ENCODE measurements around the gene POLE.
A peak's percentile ranks its signal among the peaks of the same experiment; 100 is the strongest.

POLE gene

DNA sequence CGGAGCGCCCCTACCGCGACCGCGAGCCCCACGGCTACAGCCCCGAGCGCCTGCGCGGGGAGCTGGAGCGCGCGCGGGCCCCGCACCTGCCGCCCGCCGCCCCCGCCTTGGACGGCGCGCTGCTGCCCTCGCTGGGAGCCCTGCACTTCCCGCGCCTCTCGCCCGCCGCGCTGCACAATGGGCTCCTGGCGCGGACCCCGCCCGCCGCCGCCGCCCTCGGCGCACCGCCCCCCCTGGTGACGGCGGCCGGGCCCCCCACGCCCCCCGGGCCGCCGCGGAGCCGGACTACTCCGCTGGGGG is 103.8 kb downstream of the POLE start:
- H3K4me3 ChIP-seq (ENCODE audit: low read depth in 1 of 5, low read length in 5 of 5): no peak overlapping the region
- H3K27me3 ChIP-seq (ENCODE audit: control insufficient read depth in 5 of 5, insufficient read depth in 4 of 5, low read length in 5 of 5): peaks cover 0 to 7% (median 0%) of the 10 kb centered on the region in 5 donors
- no peak overlapping the region for H3K27ac ChIP-seq (ENCODE audit: low read depth, low read length)
- peaks cover 0 to 13% (median 7%) of the 10 kb centered on the region in 5 donors for H3K4me1 ChIP-seq (ENCODE audit: control insufficient read depth in 5 of 5, insufficient read depth in 5 of 5, low read length in 5 of 5)
- peaks cover 0 to 36% (median 14%) of the 10 kb centered on the region in 5 donors for H3K36me3 ChIP-seq (ENCODE audit: control insufficient read depth in 5 of 5, insufficient read depth in 5 of 5, low read length in 5 of 5)
- H3K9me3 ChIP-seq (ENCODE audit: control insufficient read depth in 5 of 5, low read length in 5 of 5): peaks cover 0 to under 1% (median 0%) of the 10 kb centered on the region in 5 donors
- no peak overlapping the region for H3K9ac ChIP-seq (ENCODE audit: low read length in 5 of 5)

DNA sequence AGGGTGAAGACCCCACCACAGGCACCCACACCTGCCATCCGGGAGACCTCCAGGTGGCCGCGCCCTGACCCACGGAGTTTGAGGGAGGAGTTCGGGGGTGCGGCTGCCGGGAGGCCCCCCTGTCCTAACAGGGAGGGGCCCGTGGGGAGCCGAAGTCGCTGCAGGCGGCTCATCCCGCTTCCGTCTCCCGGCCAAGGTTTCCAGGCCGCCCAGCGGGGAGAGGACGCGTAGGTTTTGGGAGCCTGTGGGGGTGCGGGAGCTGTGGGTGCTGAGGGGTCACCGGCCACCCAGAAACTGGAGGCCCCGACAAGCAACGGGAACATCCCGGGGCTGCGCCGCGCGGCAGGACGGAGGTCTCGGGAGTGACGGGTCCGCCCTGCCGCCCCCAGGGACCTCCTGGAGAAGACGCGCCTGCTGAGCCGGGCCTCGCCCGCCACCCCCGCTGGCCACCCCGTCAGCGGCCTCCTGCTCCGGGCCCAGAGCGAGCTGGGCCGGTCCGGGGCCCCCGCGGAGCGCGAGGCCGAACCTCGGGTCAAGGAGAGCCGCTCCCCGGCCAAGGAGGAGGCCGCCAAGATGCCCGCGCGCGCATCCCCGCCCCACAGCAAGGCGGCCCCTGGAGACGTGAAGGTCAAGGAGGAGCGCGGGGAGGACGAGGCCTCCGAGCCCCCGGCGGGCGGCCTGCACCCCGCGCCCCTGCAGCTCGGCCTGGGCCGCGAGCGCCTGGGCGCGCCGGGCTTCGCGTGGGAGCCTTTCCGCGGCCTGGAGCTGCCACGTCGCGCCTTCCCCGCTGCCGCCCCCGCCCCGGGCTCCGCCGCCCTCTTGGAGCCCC is 104.3 kb downstream of the POLE start:
- Histone ChIP-seq H3K27ac (ENCODE audit: low read depth, low read length) (no peak overlapping the region), H3K9ac (ENCODE audit: low read length in 5 of 5) (no peak overlapping the region), H3K9me3 (ENCODE audit: control insufficient read depth in 5 of 5, low read length in 5 of 5) (no peaks in the 10 kb centered on the region), H3K4me1 (ENCODE audit: control insufficient read depth in 5 of 5, insufficient read depth in 5 of 5, low read length in 5 of 5) (peaks cover 0 to 13% (median 7%) of the 10 kb centered on the region in 5 donors), H3K4me3 (ENCODE audit: low read depth in 1 of 5, low read length in 5 of 5) (peak overlapping the region in 2 of 5 donors; percentile 11 to 31), H3K36me3 (ENCODE audit: control insufficient read depth in 5 of 5, insufficient read depth in 5 of 5, low read length in 5 of 5) (peaks cover 0 to 42% (median 19%) of the 10 kb centered on the region in 5 donors), H3K27me3 (ENCODE audit: control insufficient read depth in 5 of 5, insufficient read depth in 4 of 5, low read length in 5 of 5) (peaks cover 0 to 7% (median 0%) of the 10 kb centered on the region in 5 donors)

DNA sequence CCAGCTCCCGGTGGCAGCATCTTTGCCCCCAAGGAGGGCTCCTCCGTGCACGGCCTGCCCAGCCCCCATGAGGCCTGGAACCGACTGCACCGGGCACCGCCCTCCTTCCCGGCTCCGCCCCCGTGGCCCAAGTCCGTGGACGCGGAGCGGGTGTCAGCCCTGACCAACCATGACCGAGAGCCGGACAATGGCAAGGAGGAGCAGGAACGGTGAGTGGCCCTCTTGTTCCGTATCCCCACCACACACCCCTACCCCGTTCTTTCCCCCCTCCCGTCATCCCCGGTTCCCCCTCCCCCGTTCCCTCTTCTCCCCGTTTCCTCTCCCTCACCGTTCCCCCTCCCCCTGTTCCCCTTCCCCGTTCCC is 105.1 kb downstream of the POLE start:
- peak overlapping the region in 1 of 5 donors; percentile 11 for H3K4me3 ChIP-seq (ENCODE audit: low read depth in 1 of 5, low read length in 5 of 5)
- peaks cover 0 to 13% (median 7%) of the 10 kb centered on the region in 5 donors for H3K4me1 ChIP-seq (ENCODE audit: control insufficient read depth in 5 of 5, insufficient read depth in 5 of 5, low read length in 5 of 5)
- H3K36me3 ChIP-seq (ENCODE audit: control insufficient read depth in 5 of 5, insufficient read depth in 5 of 5, low read length in 5 of 5): peaks cover 0 to 50% (median 25%) of the 10 kb centered on the region in 5 donors
- no peak overlapping the region for H3K27ac ChIP-seq (ENCODE audit: low read depth, low read length)
- peaks cover 0 to 5% (median 0%) of the 10 kb centered on the region in 5 donors for H3K27me3 ChIP-seq (ENCODE audit: control insufficient read depth in 5 of 5, insufficient read depth in 4 of 5, low read length in 5 of 5)
- H3K9me3 ChIP-seq (ENCODE audit: control insufficient read depth in 5 of 5, low read length in 5 of 5): no peaks in the 10 kb centered on the region
- H3K9ac ChIP-seq (ENCODE audit: low read length in 5 of 5): no peak overlapping the region

DNA sequence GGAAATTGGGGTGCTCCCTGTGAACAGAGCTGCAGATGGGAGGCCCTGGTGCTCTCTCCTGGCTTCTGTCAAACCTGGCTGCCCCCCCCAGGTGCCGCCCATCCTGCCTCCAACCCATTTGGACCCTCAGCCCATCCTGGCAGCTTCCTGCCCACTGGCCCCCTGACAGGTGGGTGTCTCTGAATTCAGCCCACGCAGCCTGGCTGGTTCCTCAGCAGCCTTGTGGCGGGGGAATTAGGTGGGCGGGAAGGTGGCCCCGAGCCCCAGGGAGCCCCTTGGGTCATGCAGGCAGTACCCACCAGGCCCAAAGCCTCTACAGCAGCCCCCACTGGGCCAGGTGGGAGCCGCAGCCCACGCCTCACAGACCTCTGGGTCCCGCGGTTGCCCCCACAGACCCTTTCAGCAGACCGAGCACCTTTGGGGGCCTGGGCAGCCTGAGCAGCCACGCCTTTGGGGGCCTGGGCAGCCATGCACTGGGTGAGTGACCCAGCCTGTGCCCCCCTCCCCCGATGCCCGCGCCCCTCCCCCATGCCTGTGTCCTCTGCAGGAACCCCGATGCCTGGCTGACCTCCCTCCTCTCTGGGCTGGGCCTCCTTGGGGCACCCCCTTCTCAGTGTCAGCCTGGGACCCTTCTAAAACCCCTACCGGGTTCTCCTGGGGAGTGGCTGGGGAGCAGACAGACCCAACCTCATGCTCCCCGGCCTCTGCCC is 105.6 kb downstream of the POLE start:
- H3K27ac ChIP-seq (ENCODE audit: low read depth, low read length): no peak overlapping the region
- peaks cover 0 to 13% (median 7%) of the 10 kb centered on the region in 5 donors for H3K4me1 ChIP-seq (ENCODE audit: control insufficient read depth in 5 of 5, insufficient read depth in 5 of 5, low read length in 5 of 5)
- no peak overlapping the region for H3K9ac ChIP-seq (ENCODE audit: low read length in 5 of 5)
- no peak overlapping the region for H3K4me3 ChIP-seq (ENCODE audit: low read depth in 1 of 5, low read length in 5 of 5)
- no peaks in the 10 kb centered on the region for H3K9me3 ChIP-seq (ENCODE audit: control insufficient read depth in 5 of 5, low read length in 5 of 5)
- H3K27me3 ChIP-seq (ENCODE audit: control insufficient read depth in 5 of 5, insufficient read depth in 4 of 5, low read length in 5 of 5): peaks cover 0 to 3% (median 0%) of the 10 kb centered on the region in 5 donors
- peaks cover 0 to 55% (median 31%) of the 10 kb centered on the region in 5 donors for H3K36me3 ChIP-seq (ENCODE audit: control insufficient read depth in 5 of 5, insufficient read depth in 5 of 5, low read length in 5 of 5)

- no peak overlapping the region for H3K27ac ChIP-seq (ENCODE audit: low read depth, low read length)
- no peak overlapping the region for H3K9ac ChIP-seq (ENCODE audit: low read length in 5 of 5)
- H3K4me3 ChIP-seq (ENCODE audit: low read depth in 1 of 5, low read length in 5 of 5): no peak overlapping the region
- H3K27me3 ChIP-seq (ENCODE audit: control insufficient read depth in 5 of 5, insufficient read depth in 4 of 5, low read length in 5 of 5): no peaks in the 10 kb centered on the region
- peaks cover 0 to 60% (median 33%) of the 10 kb centered on the region in 5 donors for H3K36me3 ChIP-seq (ENCODE audit: control insufficient read depth in 5 of 5, insufficient read depth in 5 of 5, low read length in 5 of 5)
- no peaks in the 10 kb centered on the region for H3K9me3 ChIP-seq (ENCODE audit: control insufficient read depth in 5 of 5, low read length in 5 of 5)
- peaks cover 0 to 13% (median 7%) of the 10 kb centered on the region in 5 donors for H3K4me1 ChIP-seq (ENCODE audit: control insufficient read depth in 5 of 5, insufficient read depth in 5 of 5, low read length in 5 of 5)
These were observed 106.3 kb downstream of the POLE start for GRCh38 chr12:132580701-132581292.

DNA sequence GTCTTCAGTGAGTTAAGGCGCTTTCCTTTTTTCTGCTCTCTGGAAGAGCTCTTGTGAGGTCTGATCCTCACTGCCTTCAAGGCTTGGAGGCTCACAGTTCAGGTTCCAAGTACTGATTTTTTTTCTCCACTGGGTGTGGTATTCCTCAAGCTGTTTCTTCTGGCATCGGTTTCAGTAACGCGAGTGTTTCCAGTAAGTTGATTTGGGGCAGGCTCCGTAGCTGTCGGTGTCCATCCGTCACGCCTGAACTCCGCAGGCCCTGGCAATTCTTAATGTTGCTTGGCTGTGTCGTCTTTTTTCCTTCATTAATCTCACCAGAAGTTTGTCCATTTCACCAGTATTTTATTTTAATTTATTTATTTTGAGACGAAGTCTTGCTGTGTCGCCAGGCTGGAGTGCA is 107.4 kb downstream of the POLE start:
- Histone ChIP-seq H3K9ac (ENCODE audit: low read length in 5 of 5) (no peak overlapping the region), H3K4me1 (ENCODE audit: control insufficient read depth in 5 of 5, insufficient read depth in 5 of 5, low read length in 5 of 5) (peaks cover 0 to 13% (median 7%) of the 10 kb centered on the region in 5 donors), H3K27me3 (ENCODE audit: control insufficient read depth in 5 of 5, insufficient read depth in 4 of 5, low read length in 5 of 5) (no peaks in the 10 kb centered on the region), H3K4me3 (ENCODE audit: low read depth in 1 of 5, low read length in 5 of 5) (no peak overlapping the region), H3K36me3 (ENCODE audit: control insufficient read depth in 5 of 5, insufficient read depth in 5 of 5, low read length in 5 of 5) (peaks cover 0 to 69% (median 42%) of the 10 kb centered on the region in 5 donors), H3K9me3 (ENCODE audit: control insufficient read depth in 5 of 5, low read length in 5 of 5) (no peaks in the 10 kb centered on the region), H3K27ac (ENCODE audit: low read depth, low read length) (no peak overlapping the region)

- H3K27ac ChIP-seq (ENCODE audit: low read depth, low read length): no peak overlapping the region
- H3K4me3 ChIP-seq (ENCODE audit: low read depth in 1 of 5, low read length in 5 of 5): no peak overlapping the region
- H3K9ac ChIP-seq (ENCODE audit: low read length in 5 of 5): no peak overlapping the region
- no peaks in the 10 kb centered on the region for H3K27me3 ChIP-seq (ENCODE audit: control insufficient read depth in 5 of 5, insufficient read depth in 4 of 5, low read length in 5 of 5)
- peaks cover 0 to 13% (median 7%) of the 10 kb centered on the region in 5 donors for H3K4me1 ChIP-seq (ENCODE audit: control insufficient read depth in 5 of 5, insufficient read depth in 5 of 5, low read length in 5 of 5)
- no peaks in the 10 kb centered on the region for H3K9me3 ChIP-seq (ENCODE audit: control insufficient read depth in 5 of 5, low read length in 5 of 5)
- H3K36me3 ChIP-seq (ENCODE audit: control insufficient read depth in 5 of 5, insufficient read depth in 5 of 5, low read length in 5 of 5): peaks cover 0 to 72% (median 51%) of the 10 kb centered on the region in 5 donors
These were observed 108.3 kb downstream of the POLE start for GRCh38 chr12:132578826-132579225.

DNA sequence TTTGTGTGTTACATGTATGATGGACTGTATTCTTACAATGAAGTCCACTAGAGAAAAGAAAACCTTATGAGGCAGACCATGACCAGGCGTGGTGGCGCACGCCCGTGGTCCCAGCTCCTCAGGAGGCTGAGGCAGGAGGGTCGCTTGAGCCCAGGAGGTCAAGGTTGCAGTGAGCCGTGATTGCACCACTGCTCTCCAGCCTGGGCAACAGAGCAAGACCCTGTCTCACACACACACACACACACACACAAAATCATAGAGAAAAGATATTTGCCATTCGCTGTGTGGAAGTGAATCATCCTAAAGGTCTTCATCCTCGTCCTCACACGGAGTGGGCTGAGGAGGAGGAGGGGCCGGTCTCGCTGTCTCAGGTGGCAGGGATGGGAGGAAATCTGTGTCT is 109.0 kb downstream of the POLE start:
- H3K4me3 ChIP-seq (ENCODE audit: low read depth in 1 of 5, low read length in 5 of 5): no peak overlapping the region
- H3K4me1 ChIP-seq (ENCODE audit: control insufficient read depth in 5 of 5, insufficient read depth in 5 of 5, low read length in 5 of 5): peaks cover 0 to 12% (median 7%) of the 10 kb centered on the region in 5 donors
- peaks cover 0 to 75% (median 53%) of the 10 kb centered on the region in 5 donors for H3K36me3 ChIP-seq (ENCODE audit: control insufficient read depth in 5 of 5, insufficient read depth in 5 of 5, low read length in 5 of 5)
- H3K27ac ChIP-seq (ENCODE audit: low read depth, low read length): no peak overlapping the region
- H3K9ac ChIP-seq (ENCODE audit: low read length in 5 of 5): no peak overlapping the region
- H3K27me3 ChIP-seq (ENCODE audit: control insufficient read depth in 5 of 5, insufficient read depth in 4 of 5, low read length in 5 of 5): no peaks in the 10 kb centered on the region
- H3K9me3 ChIP-seq (ENCODE audit: control insufficient read depth in 5 of 5, low read length in 5 of 5): no peaks in the 10 kb centered on the region

GRCh38 chr12:132577191-132577920 is 109.8 kb downstream of the POLE start:
- H3K4me3 ChIP-seq (ENCODE audit: low read depth in 1 of 5, low read length in 5 of 5): no peak overlapping the region
- no peaks in the 10 kb centered on the region for H3K9me3 ChIP-seq (ENCODE audit: control insufficient read depth in 5 of 5, low read length in 5 of 5)
- peaks cover 0 to 79% (median 55%) of the 10 kb centered on the region in 5 donors for H3K36me3 ChIP-seq (ENCODE audit: control insufficient read depth in 5 of 5, insufficient read depth in 5 of 5, low read length in 5 of 5)
- no peaks in the 10 kb centered on the region for H3K27me3 ChIP-seq (ENCODE audit: control insufficient read depth in 5 of 5, insufficient read depth in 4 of 5, low read length in 5 of 5)
- H3K27ac ChIP-seq (ENCODE audit: low read depth, low read length): no peak overlapping the region
- H3K9ac ChIP-seq (ENCODE audit: low read length in 5 of 5): no peak overlapping the region
- H3K4me1 ChIP-seq (ENCODE audit: control insufficient read depth in 5 of 5, insufficient read depth in 5 of 5, low read length in 5 of 5): peaks cover 0 to 5% (median 2%) of the 10 kb centered on the region in 5 donors

Measured in subcutaneous abdominal adipose tissue (tissue), 5 donors.